ENCODE data around the gene RAB37.
A peak's percentile ranks its signal among the peaks of the same experiment; 100 is the strongest.

Gene RAB37

GRCh38 chr17:74780443-74781238 is 43.6 kb downstream of the RAB37 start:
- H3F3A ChIP-seq (ENCODE audit: insufficient read depth, low read length) = no peaks in the 10 kb centered on the region
- H3K27me3 ChIP-seq (ENCODE audit: insufficient read depth, low read length) = no peaks in the 10 kb centered on the region
- no peak overlapping the region for H3K4me2 ChIP-seq (ENCODE audit: low read length)
- no peaks in the 10 kb centered on the region for H3K9me3 ChIP-seq (ENCODE audit: low read length)
- peaks cover 2% of the 10 kb centered on the region; the same call in 1 of the 2 replicates for H3K79me2 ChIP-seq (ENCODE audit: insufficient read depth, low read length)
- H3K27ac ChIP-seq (ENCODE audit: low read depth, low read length, poor library complexity, severe bottlenecking) = no peak overlapping the region
- 0 out of 2 replicates have a peak, but pooled peaks cover 5% of the 10 kb centered on the region for H3K36me3 ChIP-seq (ENCODE audit: insufficient read depth, low read length)
- no peak overlapping the region for H3K4me3 ChIP-seq (ENCODE audit: low read depth, low read length, poor library complexity, severe bottlenecking)
- no peaks in the 10 kb centered on the region for H3K9me2 ChIP-seq (ENCODE audit: low read depth, low read length)
- TF ChIP-seq EZH2 (IDR thresholded peaks at IDR 0.05; ENCODE audit: borderline replicate concordance, low read length) = no peak
- TF ChIP-seq CTCF (IDR thresholded peaks at IDR 0.05; ENCODE audit: low read length) = peak; percentile 76
- no peak overlapping the region for H2AFZ ChIP-seq (ENCODE audit: low read length)
- no peaks in the 10 kb centered on the region for H4K20me1 ChIP-seq (ENCODE audit: insufficient read depth, low read length)
- no peak overlapping the region for H3K9ac ChIP-seq (ENCODE audit: low read length)
- peaks cover 35% of the 10 kb centered on the region for H3K4me1 ChIP-seq (ENCODE audit: insufficient read depth, low read length, severe bottlenecking)

- Histone ChIP-seq H3K4me1 (ENCODE audit: insufficient read depth, low read length, severe bottlenecking) (peaks cover 28% of the 10 kb centered on the region), H3K27ac (ENCODE audit: low read depth, low read length, poor library complexity, severe bottlenecking) (no peak overlapping the region), H3K4me3 (ENCODE audit: low read depth, low read length, poor library complexity, severe bottlenecking) (no peak overlapping the region), H3K9me2 (ENCODE audit: low read depth, low read length) (no peaks in the 10 kb centered on the region), H3F3A (ENCODE audit: insufficient read depth, low read length) (no peaks in the 10 kb centered on the region), H3K4me2 (ENCODE audit: low read length) (no peak overlapping the region), H3K79me2 (ENCODE audit: insufficient read depth, low read length) (no peaks in the 10 kb centered on the region), H3K9me3 (ENCODE audit: low read length) (no peaks in the 10 kb centered on the region), H3K36me3 (ENCODE audit: insufficient read depth, low read length) (0 out of 2 replicates have a peak, but pooled peaks cover 5% of the 10 kb centered on the region), H4K20me1 (ENCODE audit: insufficient read depth, low read length) (no peaks in the 10 kb centered on the region), H3K9ac (ENCODE audit: low read length) (no peak overlapping the region), H2AFZ (ENCODE audit: low read length) (no peak overlapping the region), H3K27me3 (ENCODE audit: insufficient read depth, low read length) (no peaks in the 10 kb centered on the region)
- TF ChIP-seq CTCF (IDR thresholded peaks at IDR 0.05; ENCODE audit: low read length) = no peak
- no peak for TF ChIP-seq EZH2 (IDR thresholded peaks at IDR 0.05; ENCODE audit: borderline replicate concordance, low read length)
These were observed 45.5 kb downstream of the RAB37 start for GRCh38 chr17:74782571-74782970.

- Histone ChIP-seq H3K4me3 (ENCODE audit: low read depth, low read length, poor library complexity, severe bottlenecking) (no peak overlapping the region), H3K36me3 (ENCODE audit: insufficient read depth, low read length) (0 out of 2 replicates have a peak, but pooled peaks cover 5% of the 10 kb centered on the region), H3F3A (ENCODE audit: insufficient read depth, low read length) (no peaks in the 10 kb centered on the region), H3K9me3 (ENCODE audit: low read length) (no peaks in the 10 kb centered on the region), H4K20me1 (ENCODE audit: insufficient read depth, low read length) (no peaks in the 10 kb centered on the region), H3K27me3 (ENCODE audit: insufficient read depth, low read length) (no peaks in the 10 kb centered on the region), H3K79me2 (ENCODE audit: insufficient read depth, low read length) (no peaks in the 10 kb centered on the region), H3K4me2 (ENCODE audit: low read length) (peak overlapping the region; percentile 28; the same call in 1 of the 2 replicates), H3K4me1 (ENCODE audit: insufficient read depth, low read length, severe bottlenecking) (peaks cover 28% of the 10 kb centered on the region), H3K27ac (ENCODE audit: low read depth, low read length, poor library complexity, severe bottlenecking) (no peak overlapping the region), H3K9me2 (ENCODE audit: low read depth, low read length) (no peaks in the 10 kb centered on the region), H3K9ac (ENCODE audit: low read length) (no peak overlapping the region), H2AFZ (ENCODE audit: low read length) (no peak overlapping the region)
- TF ChIP-seq EZH2 (IDR thresholded peaks at IDR 0.05; ENCODE audit: borderline replicate concordance, low read length) (no peak), CTCF (IDR thresholded peaks at IDR 0.05; ENCODE audit: low read length) (no peak)
These were observed 47.2 kb downstream of the RAB37 start for GRCh38 chr17:74784125-74784810.
